ENCODE data around the gene TXNL4A. TPM values are rescaled to one million over a fixed set of nuclear protein-coding genes. Genes with fewer than 3 reads are reported as not detected.

Gene TXNL4A
- total RNA-seq, 2 donors from 2014 or later = 11.2 to 13.5 TPM

- TF ChIP-seq POLR2A (IDR thresholded peaks at IDR 0.05) = no peak
- no peak for TF ChIP-seq CTCF (IDR thresholded peaks at IDR 0.05)
Measured at GRCh38 chr18:79974025-79974654, 14.2 kb downstream of the TXNL4A start.

GRCh38 chr18:79973517-79973916, 14.8 kb downstream of the TXNL4A start:
- intact Hi-C loops (cut with DNase I) = no loop called here

More at GRCh38 chr18:79974025-79974654, 14.2 kb downstream of the TXNL4A start:
- Histone ChIP-seq H3K27ac (no peak overlapping the region), H3K4me1 (peaks cover 8% of the 10 kb centered on the region), H3K9me3 (no peaks in the 10 kb centered on the region), H3K4me3 (no peak overlapping the region), H3K27me3 (no peaks in the 10 kb centered on the region), H3K36me3 (replicated peaks in 1 of 2; ENCODE audit: insufficient read depth in 1 of 2, low read depth in 2 of 2) (peaks cover 0 to 10% of the 10 kb centered on the region in 2 donors)
- ATAC-seq (no peak), DNase-seq (no peak)
- intact Hi-C loops (cut with DNase I) = no loop called here
- 95 to 97% methylated on average over 4 of the region's 4 CpGs for WGBS, 2 donors

GRCh38 chr18:79972720-79973119, 15.6 kb downstream of the TXNL4A start:
- Histone ChIP-seq H3K9me3 (no peaks in the 10 kb centered on the region), H3K36me3 (replicated peaks in 1 of 2; ENCODE audit: insufficient read depth in 1 of 2, low read depth in 2 of 2) (peaks cover 0 to 12% of the 10 kb centered on the region in 2 donors), H3K27me3 (no peaks in the 10 kb centered on the region), H3K27ac (no peak overlapping the region), H3K4me3 (no peak overlapping the region), H3K4me1 (peaks cover 8% of the 10 kb centered on the region)
- DNase-seq (no peak), ATAC-seq (no peak)
- 86 to 90% methylated on average over 3 of the region's 3 CpGs for WGBS, 2 donors
- TF ChIP-seq CTCF (IDR thresholded peaks at IDR 0.05) = no peak
- TF ChIP-seq POLR2A (IDR thresholded peaks at IDR 0.05) = no peak
- intact Hi-C loops (cut with DNase I) = no loop called here

More at GRCh38 chr18:79973517-79973916, 14.8 kb downstream of the TXNL4A start:
- no peaks in the 10 kb centered on the region for H3K9me3 ChIP-seq
- no peak for TF ChIP-seq POLR2A (IDR thresholded peaks at IDR 0.05)
- TF ChIP-seq CTCF (IDR thresholded peaks at IDR 0.05) = no peak
- ATAC-seq = no peak
- H3K27me3 ChIP-seq = no peaks in the 10 kb centered on the region
- peaks cover 0 to 10% of the 10 kb centered on the region in 2 donors for H3K36me3 ChIP-seq (replicated peaks in 1 of 2; ENCODE audit: insufficient read depth in 1 of 2, low read depth in 2 of 2)
- H3K4me3 ChIP-seq = no peak overlapping the region
- 88 to 92% methylated on average over 16 of the region's 16 CpGs for WGBS, 2 donors
- no peak for DNase-seq
- H3K27ac ChIP-seq = no peak overlapping the region
- H3K4me1 ChIP-seq = peaks cover 8% of the 10 kb centered on the region

- TF ChIP-seq CTCF (IDR thresholded peaks at IDR 0.05) (no peak), POLR2A (IDR thresholded peaks at IDR 0.05) (no peak)
- Histone ChIP-seq H3K36me3 (replicated peaks in 1 of 2; ENCODE audit: insufficient read depth in 1 of 2, low read depth in 2 of 2) (peaks cover 0 to 12% of the 10 kb centered on the region in 2 donors), H3K4me1 (peaks cover 8% of the 10 kb centered on the region), H3K4me3 (no peak overlapping the region), H3K27me3 (no peaks in the 10 kb centered on the region), H3K9me3 (no peaks in the 10 kb centered on the region), H3K27ac (no peak overlapping the region)
- DNase-seq = no peak
- ATAC-seq = no peak
- intact Hi-C loops (cut with DNase I) = no loop called here
- 84 to 90% methylated on average over 9 of the region's 9 CpGs for WGBS, 2 donors
Measured at GRCh38 chr18:79971986-79972385, 16.4 kb downstream of the TXNL4A start.
